ENCODE measurements around the gene TANGO6. TPM values are rescaled to one million over a fixed set of nuclear protein-coding genes. Genes with fewer than 3 reads are reported as not detected.

TANGO6 gene
- total RNA-seq, 1 donor from 2014 or later = 12.5 TPM

DNA sequence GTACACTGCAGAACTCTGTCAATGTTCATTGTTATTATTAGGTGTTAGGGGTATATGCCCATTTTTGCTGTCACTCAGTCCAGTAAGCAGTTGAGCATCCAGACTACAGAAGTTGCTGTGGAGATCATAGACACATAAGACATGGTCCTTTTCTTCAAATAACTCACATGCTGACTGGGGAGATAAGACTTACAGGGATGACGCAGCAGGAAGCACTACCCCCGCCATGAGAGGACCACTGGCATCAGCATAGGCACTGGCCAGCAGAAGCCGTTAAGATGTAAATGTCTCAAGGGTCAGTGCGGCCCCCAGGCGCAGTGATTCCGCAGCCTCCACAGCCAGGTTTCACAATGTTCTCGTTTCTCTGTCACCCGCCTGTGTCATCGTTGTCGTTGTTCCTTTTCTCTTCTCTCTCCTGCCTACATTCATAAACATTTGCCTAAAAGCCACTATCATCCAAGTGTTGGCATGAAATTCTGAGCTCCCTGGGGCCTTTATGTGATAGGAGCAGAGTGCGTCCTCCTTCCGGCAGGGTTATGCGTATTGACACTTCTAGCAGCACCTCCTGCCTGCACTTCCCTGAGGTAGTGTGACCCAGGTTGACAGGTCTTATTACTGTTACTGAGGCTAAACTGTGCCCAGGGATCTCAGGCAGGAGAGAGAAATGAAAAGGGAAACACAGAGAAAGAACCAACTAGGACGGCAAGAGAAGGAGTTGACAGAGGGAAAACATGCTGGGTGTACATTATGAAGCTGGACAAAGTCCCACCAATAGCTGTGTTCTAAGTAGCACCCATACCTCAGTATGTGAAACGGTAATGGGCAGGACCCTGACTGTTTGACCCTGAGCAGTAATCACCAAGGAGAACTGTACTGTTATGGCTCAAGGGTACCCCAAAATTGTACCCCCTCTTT lies 17.9 kb downstream of the TANGO6 start:
- no peak overlapping the region for H3K9ac ChIP-seq (ENCODE audit: low read depth in 1 of 3, low read length in 3 of 3)
- no peaks in the 10 kb centered on the region for H3K9me3 ChIP-seq (ENCODE audit: control insufficient read depth in 3 of 3, low read length in 3 of 3)
- peaks cover 14 to 37% (median 24%) of the 10 kb centered on the region in 3 donors for H3K36me3 ChIP-seq (ENCODE audit: control insufficient read depth in 3 of 3, insufficient read depth in 3 of 3, low read length in 3 of 3)
- no peaks in the 10 kb centered on the region for H3K27me3 ChIP-seq (ENCODE audit: control insufficient read depth in 3 of 3, insufficient read depth in 3 of 3, low read length in 3 of 3)
- H3K4me1 ChIP-seq (ENCODE audit: control insufficient read depth in 3 of 3, insufficient read depth in 3 of 3, low read length in 3 of 3) = no peaks in the 10 kb centered on the region
- no peak overlapping the region for H3K27ac ChIP-seq (ENCODE audit: low read depth, low read length)
- H3K4me3 ChIP-seq (ENCODE audit: low read length in 3 of 3) = no peak overlapping the region

DNA sequence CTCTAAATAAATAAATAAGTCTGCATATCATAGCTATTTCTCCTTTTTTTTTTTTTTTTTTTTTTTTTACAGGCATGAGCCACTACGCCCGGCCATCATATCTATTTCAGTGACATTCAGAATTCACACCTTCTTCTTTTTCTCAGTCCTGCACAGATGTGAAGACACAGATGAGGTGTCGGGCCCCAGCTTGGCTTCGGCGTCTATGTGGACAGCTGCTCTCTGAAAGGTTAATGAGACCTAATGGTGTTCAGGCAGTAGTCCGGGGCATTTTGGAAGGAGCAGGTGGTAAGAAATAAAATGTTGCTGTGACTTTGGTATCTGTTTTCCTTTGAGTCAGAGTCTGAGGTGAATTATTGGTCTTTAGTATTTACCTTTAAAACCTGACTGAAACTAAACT lies 23.6 kb downstream of the TANGO6 start:
- Histone ChIP-seq H3K36me3 (ENCODE audit: control insufficient read depth in 3 of 3, insufficient read depth in 3 of 3, low read length in 3 of 3) (peaks cover 5 to 17% (median 12%) of the 10 kb centered on the region in 3 donors), H3K27me3 (ENCODE audit: control insufficient read depth in 3 of 3, insufficient read depth in 3 of 3, low read length in 3 of 3) (no peaks in the 10 kb centered on the region), H3K9ac (ENCODE audit: low read depth in 1 of 3, low read length in 3 of 3) (no peak overlapping the region), H3K9me3 (ENCODE audit: control insufficient read depth in 3 of 3, low read length in 3 of 3) (no peaks in the 10 kb centered on the region), H3K4me1 (ENCODE audit: control insufficient read depth in 3 of 3, insufficient read depth in 3 of 3, low read length in 3 of 3) (no peaks in the 10 kb centered on the region), H3K27ac (ENCODE audit: low read depth, low read length) (no peak overlapping the region), H3K4me3 (ENCODE audit: low read length in 3 of 3) (no peak overlapping the region)

- Histone ChIP-seq H3K27me3 (ENCODE audit: control insufficient read depth in 3 of 3, insufficient read depth in 3 of 3, low read length in 3 of 3) (no peaks in the 10 kb centered on the region), H3K4me3 (ENCODE audit: low read length in 3 of 3) (no peak overlapping the region), H3K36me3 (ENCODE audit: control insufficient read depth in 3 of 3, insufficient read depth in 3 of 3, low read length in 3 of 3) (peaks cover 0 to 9% (median 2%) of the 10 kb centered on the region in 3 donors), H3K9me3 (ENCODE audit: control insufficient read depth in 3 of 3, low read length in 3 of 3) (no peaks in the 10 kb centered on the region), H3K4me1 (ENCODE audit: control insufficient read depth in 3 of 3, insufficient read depth in 3 of 3, low read length in 3 of 3) (no peaks in the 10 kb centered on the region), H3K27ac (ENCODE audit: low read depth, low read length) (no peak overlapping the region), H3K9ac (ENCODE audit: low read depth in 1 of 3, low read length in 3 of 3) (no peak overlapping the region)
Observed at GRCh38 chr16:68869492-68870088, 26.3 kb downstream of the TANGO6 start.

- H3K9ac ChIP-seq (ENCODE audit: low read depth in 1 of 3, low read length in 3 of 3) = no peak overlapping the region
- H3K4me3 ChIP-seq (ENCODE audit: low read length in 3 of 3) = no peak overlapping the region
Observed at GRCh38 chr16:68873635-68874471, 30.5 kb downstream of the TANGO6 start.

GRCh38 chr16:68875871-68876270 lies 32.5 kb downstream of the TANGO6 start:
- no peaks in the 10 kb centered on the region for H3K27me3 ChIP-seq (ENCODE audit: control insufficient read depth in 3 of 3, insufficient read depth in 3 of 3, low read length in 3 of 3)
- H3K9ac ChIP-seq (ENCODE audit: low read depth in 1 of 3, low read length in 3 of 3) = no peak overlapping the region
- peaks cover 2 to 22% (median 19%) of the 10 kb centered on the region in 3 donors for H3K36me3 ChIP-seq (ENCODE audit: control insufficient read depth in 3 of 3, insufficient read depth in 3 of 3, low read length in 3 of 3)
- no peaks in the 10 kb centered on the region for H3K9me3 ChIP-seq (ENCODE audit: control insufficient read depth in 3 of 3, low read length in 3 of 3)
- H3K4me3 ChIP-seq (ENCODE audit: low read length in 3 of 3) = no peak overlapping the region
- no peak overlapping the region for H3K27ac ChIP-seq (ENCODE audit: low read depth, low read length)
- no peaks in the 10 kb centered on the region for H3K4me1 ChIP-seq (ENCODE audit: control insufficient read depth in 3 of 3, insufficient read depth in 3 of 3, low read length in 3 of 3)

More at GRCh38 chr16:68873635-68874471, 30.5 kb downstream of the TANGO6 start:
- Histone ChIP-seq H3K27me3 (ENCODE audit: control insufficient read depth in 3 of 3, insufficient read depth in 3 of 3, low read length in 3 of 3) (no peaks in the 10 kb centered on the region), H3K27ac (ENCODE audit: low read depth, low read length) (no peak overlapping the region), H3K9me3 (ENCODE audit: control insufficient read depth in 3 of 3, low read length in 3 of 3) (no peaks in the 10 kb centered on the region), H3K4me1 (ENCODE audit: control insufficient read depth in 3 of 3, insufficient read depth in 3 of 3, low read length in 3 of 3) (no peaks in the 10 kb centered on the region), H3K36me3 (ENCODE audit: control insufficient read depth in 3 of 3, insufficient read depth in 3 of 3, low read length in 3 of 3) (peaks cover 2 to 16% (median 13%) of the 10 kb centered on the region in 3 donors)

- H3K4me3 ChIP-seq (ENCODE audit: low read length in 3 of 3) = no peak overlapping the region
- H3K9ac ChIP-seq (ENCODE audit: low read depth in 1 of 3, low read length in 3 of 3) = no peak overlapping the region
- no peak overlapping the region for H3K27ac ChIP-seq (ENCODE audit: low read depth, low read length)
- peaks cover 0 to 14% (median 8%) of the 10 kb centered on the region in 3 donors for H3K36me3 ChIP-seq (ENCODE audit: control insufficient read depth in 3 of 3, insufficient read depth in 3 of 3, low read length in 3 of 3)
- no peaks in the 10 kb centered on the region for H3K9me3 ChIP-seq (ENCODE audit: control insufficient read depth in 3 of 3, low read length in 3 of 3)
- no peaks in the 10 kb centered on the region for H3K27me3 ChIP-seq (ENCODE audit: control insufficient read depth in 3 of 3, insufficient read depth in 3 of 3, low read length in 3 of 3)
- H3K4me1 ChIP-seq (ENCODE audit: control insufficient read depth in 3 of 3, insufficient read depth in 3 of 3, low read length in 3 of 3) = no peaks in the 10 kb centered on the region
Observed at GRCh38 chr16:68883685-68884084, 40.4 kb downstream of the TANGO6 start.

GRCh38 chr16:68884401-68884800 lies 41.1 kb downstream of the TANGO6 start:
- H3K9ac ChIP-seq (ENCODE audit: low read depth in 1 of 3, low read length in 3 of 3) = no peak overlapping the region
- no peak overlapping the region for H3K27ac ChIP-seq (ENCODE audit: low read depth, low read length)
- H3K4me3 ChIP-seq (ENCODE audit: low read length in 3 of 3) = no peak overlapping the region
- H3K36me3 ChIP-seq (ENCODE audit: control insufficient read depth in 3 of 3, insufficient read depth in 3 of 3, low read length in 3 of 3) = peaks cover 0 to 14% (median 6%) of the 10 kb centered on the region in 3 donors
- no peaks in the 10 kb centered on the region for H3K9me3 ChIP-seq (ENCODE audit: control insufficient read depth in 3 of 3, low read length in 3 of 3)
- no peaks in the 10 kb centered on the region for H3K27me3 ChIP-seq (ENCODE audit: control insufficient read depth in 3 of 3, insufficient read depth in 3 of 3, low read length in 3 of 3)
- H3K4me1 ChIP-seq (ENCODE audit: control insufficient read depth in 3 of 3, insufficient read depth in 3 of 3, low read length in 3 of 3) = no peaks in the 10 kb centered on the region

DNA sequence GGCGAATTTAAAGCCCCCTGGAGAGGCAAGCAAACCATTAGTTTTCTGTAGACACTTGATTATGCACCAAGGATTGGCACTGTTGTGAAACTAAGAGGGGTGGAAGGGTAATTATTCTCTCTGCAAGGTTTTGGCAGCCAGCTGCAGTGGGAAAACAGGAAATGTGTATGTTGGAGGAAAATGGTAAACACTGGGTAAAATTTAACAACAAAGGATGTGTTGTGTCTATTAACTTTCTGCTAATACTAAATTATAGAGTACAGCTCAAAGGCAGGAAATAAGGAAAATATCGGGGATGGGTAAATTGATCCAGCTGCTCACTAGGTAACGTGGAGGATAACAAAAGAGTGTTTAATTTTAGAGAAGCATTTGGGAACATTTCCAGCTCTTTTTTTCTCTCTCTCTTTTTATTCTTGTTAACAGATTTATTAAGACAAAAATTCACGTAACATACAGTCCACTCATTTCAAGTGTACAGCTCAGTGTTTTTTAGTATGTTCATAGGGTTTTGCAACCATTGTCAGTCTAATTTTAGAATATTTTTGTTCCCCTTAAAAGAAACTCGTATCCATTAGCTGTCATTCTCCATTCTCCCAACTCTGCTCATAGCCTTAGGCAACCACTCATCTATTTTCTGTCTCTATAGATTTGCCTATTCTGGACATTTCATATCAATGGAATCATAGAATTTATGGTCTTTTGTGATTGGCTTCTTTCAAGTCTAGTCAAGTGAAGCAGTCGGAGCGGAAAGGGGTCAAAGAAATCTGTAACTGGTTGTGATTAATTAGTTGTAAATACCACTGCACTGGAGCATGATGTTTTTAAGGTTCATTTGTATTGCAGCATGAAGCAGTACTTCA lies 41.8 kb downstream of the TANGO6 start:
- H3K4me1 ChIP-seq (ENCODE audit: control insufficient read depth in 3 of 3, insufficient read depth in 3 of 3, low read length in 3 of 3) = no peaks in the 10 kb centered on the region
- peaks cover 0 to 14% (median 5%) of the 10 kb centered on the region in 3 donors for H3K36me3 ChIP-seq (ENCODE audit: control insufficient read depth in 3 of 3, insufficient read depth in 3 of 3, low read length in 3 of 3)
- no peak overlapping the region for H3K9ac ChIP-seq (ENCODE audit: low read depth in 1 of 3, low read length in 3 of 3)
- no peaks in the 10 kb centered on the region for H3K27me3 ChIP-seq (ENCODE audit: control insufficient read depth in 3 of 3, insufficient read depth in 3 of 3, low read length in 3 of 3)
- no peak overlapping the region for H3K27ac ChIP-seq (ENCODE audit: low read depth, low read length)
- H3K9me3 ChIP-seq (ENCODE audit: control insufficient read depth in 3 of 3, low read length in 3 of 3) = no peaks in the 10 kb centered on the region
- H3K4me3 ChIP-seq (ENCODE audit: low read length in 3 of 3) = no peak overlapping the region

DNA sequence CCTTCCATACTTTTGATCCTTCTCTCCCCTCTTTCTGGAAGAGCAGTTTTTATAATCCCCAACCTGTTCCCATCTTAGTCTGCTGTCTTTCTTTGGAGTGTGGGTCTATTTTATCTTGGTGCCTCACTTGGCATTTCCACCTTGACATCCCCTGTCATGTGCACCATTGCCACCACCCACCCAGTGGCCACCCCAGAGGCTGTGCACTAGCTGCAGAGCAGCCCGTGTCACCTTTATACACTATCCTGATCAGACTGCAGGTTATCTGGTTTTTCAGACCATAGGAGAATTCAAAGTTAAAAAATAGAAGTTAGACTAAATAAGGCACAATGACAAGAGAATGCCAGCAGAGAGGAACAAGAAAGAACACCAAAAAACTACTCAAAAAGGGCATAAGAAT lies 43.8 kb downstream of the TANGO6 start:
- H3K27ac ChIP-seq (ENCODE audit: low read depth, low read length) = no peak overlapping the region
- peaks cover 0 to 3% (median 0%) of the 10 kb centered on the region in 3 donors for H3K36me3 ChIP-seq (ENCODE audit: control insufficient read depth in 3 of 3, insufficient read depth in 3 of 3, low read length in 3 of 3)
- H3K4me1 ChIP-seq (ENCODE audit: control insufficient read depth in 3 of 3, insufficient read depth in 3 of 3, low read length in 3 of 3) = no peaks in the 10 kb centered on the region
- no peaks in the 10 kb centered on the region for H3K27me3 ChIP-seq (ENCODE audit: control insufficient read depth in 3 of 3, insufficient read depth in 3 of 3, low read length in 3 of 3)
- no peak overlapping the region for H3K9ac ChIP-seq (ENCODE audit: low read depth in 1 of 3, low read length in 3 of 3)
- no peak overlapping the region for H3K4me3 ChIP-seq (ENCODE audit: low read length in 3 of 3)
- no peaks in the 10 kb centered on the region for H3K9me3 ChIP-seq (ENCODE audit: control insufficient read depth in 3 of 3, low read length in 3 of 3)
